AG10803 (cell line): ENCODE results near the gene MMP27.

Source experiments
- DNase-seq: peaks from one replicate; pipeline ENCODE4 v3.0.0; 2010; ENCODE audit warnings: low read depth
- H3K4me3 ChIP-seq: 2 replicates; pipeline ENCODE4 v1.5.1; 2011; ENCODE audit warnings: mild to moderate bottlenecking, low read length, control low read depth
- TF ChIP-seq, protein P1 (sequence below): conservative IDR thresholded peaks from 2 replicates; pipeline ENCODE4 v1.5.1; 2011; ENCODE audit warnings: mild to moderate bottlenecking, low read length, control low read depth, inconsistent platforms

Gene MMP27

DNA sequence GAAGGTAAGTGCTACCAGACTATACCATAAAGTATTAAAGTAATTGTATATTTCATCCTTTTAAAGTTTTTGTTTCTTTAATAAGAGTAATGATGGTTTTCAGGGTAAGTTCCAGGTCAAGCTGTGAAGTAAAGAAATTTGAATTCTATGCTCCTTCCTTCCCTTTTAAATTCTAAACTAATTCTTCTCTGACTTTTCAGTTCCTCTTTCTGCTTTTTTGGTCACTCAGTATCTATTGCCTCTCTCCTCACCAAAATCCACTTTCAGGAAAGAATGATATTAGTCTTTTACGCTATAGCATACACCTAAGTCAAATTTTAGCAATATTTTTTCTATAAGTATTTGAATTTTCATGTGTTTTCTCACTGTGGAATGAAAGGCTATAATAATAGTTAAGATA is 11.0 kb upstream of the MMP27 start:
- DNase-seq, result no peak
- TF ChIP-seq, protein P1, sequence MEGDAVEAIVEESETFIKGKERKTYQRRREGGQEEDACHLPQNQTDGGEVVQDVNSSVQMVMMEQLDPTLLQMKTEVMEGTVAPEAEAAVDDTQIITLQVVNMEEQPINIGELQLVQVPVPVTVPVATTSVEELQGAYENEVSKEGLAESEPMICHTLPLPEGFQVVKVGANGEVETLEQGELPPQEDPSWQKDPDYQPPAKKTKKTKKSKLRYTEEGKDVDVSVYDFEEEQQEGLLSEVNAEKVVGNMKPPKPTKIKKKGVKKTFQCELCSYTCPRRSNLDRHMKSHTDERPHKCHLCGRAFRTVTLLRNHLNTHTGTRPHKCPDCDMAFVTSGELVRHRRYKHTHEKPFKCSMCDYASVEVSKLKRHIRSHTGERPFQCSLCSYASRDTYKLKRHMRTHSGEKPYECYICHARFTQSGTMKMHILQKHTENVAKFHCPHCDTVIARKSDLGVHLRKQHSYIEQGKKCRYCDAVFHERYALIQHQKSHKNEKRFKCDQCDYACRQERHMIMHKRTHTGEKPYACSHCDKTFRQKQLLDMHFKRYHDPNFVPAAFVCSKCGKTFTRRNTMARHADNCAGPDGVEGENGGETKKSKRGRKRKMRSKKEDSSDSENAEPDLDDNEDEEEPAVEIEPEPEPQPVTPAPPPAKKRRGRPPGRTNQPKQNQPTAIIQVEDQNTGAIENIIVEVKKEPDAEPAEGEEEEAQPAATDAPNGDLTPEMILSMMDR, result no peak
- H3K4me3 ChIP-seq, result no peak overlapping the region

DNA sequence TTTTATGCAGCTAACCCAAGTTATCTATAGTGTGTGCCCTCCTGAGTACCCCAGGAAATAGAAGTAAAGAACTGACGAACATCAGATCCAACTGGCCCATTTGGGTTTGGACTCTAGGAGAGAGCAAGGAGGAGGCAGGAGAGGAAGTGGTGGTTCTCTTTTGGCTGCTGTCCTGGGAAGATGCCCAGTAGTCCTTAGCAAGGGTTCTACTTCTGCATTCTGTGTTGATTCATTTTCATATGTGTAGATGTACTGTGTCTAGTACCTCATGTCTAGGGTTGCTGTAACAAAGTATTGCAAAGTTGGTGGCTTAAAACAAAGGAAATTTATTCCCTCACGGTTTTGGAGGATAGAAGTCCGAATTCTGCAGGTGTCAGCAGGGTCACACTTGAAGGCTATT is 6.6 kb upstream of the MMP27 start:
- no peak for DNase-seq
- TF ChIP-seq, protein P1, result no peak
- no peak overlapping the region for H3K4me3 ChIP-seq

DNA sequence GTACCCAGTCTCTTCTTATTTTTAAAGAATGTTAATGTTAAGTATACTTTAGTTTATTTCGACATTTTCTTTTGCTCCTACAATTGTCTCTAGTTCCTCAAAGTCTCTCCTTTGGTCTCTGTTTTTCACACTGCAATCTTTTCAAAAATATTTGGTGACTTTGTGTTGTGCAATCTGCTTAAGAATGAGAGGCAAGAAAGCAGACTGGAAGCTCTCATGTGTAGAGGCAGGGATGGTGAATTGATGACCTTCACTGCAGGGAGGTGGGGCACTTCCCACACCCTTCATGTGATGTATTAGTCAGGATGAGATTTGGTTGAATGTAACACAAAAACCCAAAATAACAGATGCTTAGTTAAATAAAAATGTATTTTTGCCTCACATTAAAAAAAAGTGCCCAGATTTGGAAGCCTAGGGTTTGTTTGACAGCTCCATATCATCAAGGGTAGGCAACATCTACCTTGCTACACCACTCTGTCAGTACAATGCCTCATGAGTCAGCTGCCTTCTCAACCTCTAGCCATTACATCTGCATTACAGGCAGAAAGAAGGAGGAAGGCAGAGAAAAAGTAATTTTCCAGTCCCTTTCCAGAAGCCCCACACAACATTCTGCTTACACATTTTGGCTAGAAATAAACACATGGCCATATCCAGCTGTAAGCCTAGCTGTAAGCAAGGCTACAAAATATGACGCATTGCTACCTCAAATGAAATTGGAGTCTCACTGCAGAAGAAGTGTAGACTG is 3.8 kb upstream of the MMP27 start:
- TF ChIP-seq, protein P1, result no peak
- no peak overlapping the region for H3K4me3 ChIP-seq
- peak; percentile 45 for DNase-seq

DNA sequence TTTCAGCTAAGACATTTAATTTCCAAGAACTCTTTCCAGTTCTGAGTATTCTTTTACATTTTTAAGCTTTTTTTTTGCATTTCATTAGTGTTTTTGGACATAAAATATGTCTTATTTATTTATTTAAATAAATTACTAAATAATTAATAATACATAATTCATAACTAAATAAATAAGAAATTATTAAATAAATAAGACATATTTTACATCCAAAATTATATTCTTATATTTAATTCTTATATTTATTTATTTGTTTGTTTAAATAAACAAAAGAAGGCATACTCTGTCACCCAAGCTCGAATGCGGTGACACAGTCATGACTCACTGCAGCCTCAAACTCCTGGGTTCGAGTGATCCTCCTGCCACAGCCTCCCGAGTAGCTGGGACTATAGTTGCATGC is 3.1 kb upstream of the MMP27 start:
- TF ChIP-seq, protein P1, result no peak
- no peak for DNase-seq
- no peak overlapping the region for H3K4me3 ChIP-seq

DNA sequence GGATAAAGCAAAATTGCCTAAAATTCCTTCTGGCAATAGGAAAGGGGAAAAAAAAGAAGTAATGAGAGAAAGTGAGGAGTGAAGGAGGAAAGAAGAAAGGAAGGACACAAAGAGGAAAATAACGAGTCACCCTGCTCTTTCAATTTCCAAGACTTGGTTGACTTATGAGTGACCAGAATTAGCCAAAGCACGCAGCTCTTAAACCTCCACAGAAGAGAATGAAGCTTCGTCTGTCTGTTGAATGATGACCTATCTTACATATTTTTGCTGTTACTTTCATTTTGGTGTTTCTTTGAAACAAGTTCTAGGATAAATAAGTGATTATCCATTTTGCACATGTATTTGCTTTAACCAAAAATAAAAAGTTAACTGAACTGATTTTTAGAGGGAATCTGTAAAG is 728 bp downstream of the MMP27 start:
- TF ChIP-seq, protein P1, result no peak
- peak; percentile 23 for DNase-seq
- H3K4me3 ChIP-seq, result peak overlapping the region; percentile 29

DNA sequence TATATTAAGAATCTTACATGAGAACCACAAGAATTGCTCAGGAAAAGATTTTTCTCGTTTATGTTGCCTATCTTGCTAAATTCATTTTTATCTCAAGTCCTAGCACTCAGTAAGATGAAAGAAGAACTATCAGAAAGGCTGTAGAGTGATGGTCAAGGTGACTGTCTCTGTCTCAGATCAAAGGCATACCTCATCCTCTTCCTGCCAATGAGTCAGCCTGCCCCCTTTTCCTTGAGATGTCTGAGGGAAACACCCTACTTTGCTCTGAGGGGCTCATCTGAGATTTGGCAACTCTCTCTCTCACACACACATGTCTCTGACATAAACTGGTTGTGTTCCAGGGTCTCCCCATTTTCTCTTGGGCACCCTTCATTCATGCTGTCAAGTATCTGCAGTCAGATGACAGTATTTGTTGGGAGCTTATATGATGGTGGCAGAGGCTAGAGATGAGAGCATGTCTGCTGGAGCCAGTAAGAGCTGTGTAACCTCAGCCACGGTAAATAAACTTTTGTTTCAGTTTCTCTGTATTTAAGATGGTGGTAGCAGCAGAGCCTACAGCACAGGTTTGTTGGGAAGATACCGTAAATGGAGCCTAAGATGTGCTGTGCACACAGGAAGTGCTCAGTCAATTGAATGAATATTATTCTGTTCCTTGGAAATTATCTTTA is 1.6 kb downstream of the MMP27 start:
- DNase-seq, result no peak
- TF ChIP-seq, protein P1, result no peak
- no peak overlapping the region for H3K4me3 ChIP-seq

DNA sequence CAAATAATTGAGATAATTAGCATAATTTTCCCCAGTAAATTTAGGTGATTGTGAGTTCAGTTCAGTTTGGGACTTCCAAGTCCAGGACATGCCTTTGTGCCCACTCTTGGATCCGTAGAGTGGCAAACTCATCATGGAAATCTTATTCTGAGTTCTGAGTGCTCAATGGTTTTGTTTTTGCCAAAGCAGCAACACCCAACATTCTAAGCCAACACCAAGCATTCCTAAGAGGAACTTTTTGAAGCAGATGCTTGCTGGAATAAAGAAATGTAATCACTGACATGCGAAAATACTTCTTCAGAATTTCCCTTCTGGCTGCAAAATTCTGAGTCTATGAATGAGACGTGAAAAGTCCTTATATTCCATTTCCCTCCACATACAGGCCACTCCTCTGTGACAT is 10.4 kb downstream of the MMP27 start:
- no peak overlapping the region for H3K4me3 ChIP-seq
- TF ChIP-seq, protein P1, result no peak
- DNase-seq, result no peak
